Skeletal muscle cell (primary cell): ENCODE data around the gene CALML6.
"Not testable (repeated sequence)": the region's sequence is repeated elsewhere in the genome, so short reads cannot be mapped to it uniquely, and the experiment has no call there.

Experiments used
- DNase-seq: peaks from one replicate; pipeline ENCODE4 v3.0.0-alpha.2; 2010; ENCODE audit warnings: low read depth
- H3K4me3 ChIP-seq: 2 replicates; pipeline ENCODE4 v1.5.1; 2011; ENCODE audit warnings: low read depth, mild to moderate bottlenecking, control low read depth, low read length, moderate library complexity

CALML6 gene

DNA sequence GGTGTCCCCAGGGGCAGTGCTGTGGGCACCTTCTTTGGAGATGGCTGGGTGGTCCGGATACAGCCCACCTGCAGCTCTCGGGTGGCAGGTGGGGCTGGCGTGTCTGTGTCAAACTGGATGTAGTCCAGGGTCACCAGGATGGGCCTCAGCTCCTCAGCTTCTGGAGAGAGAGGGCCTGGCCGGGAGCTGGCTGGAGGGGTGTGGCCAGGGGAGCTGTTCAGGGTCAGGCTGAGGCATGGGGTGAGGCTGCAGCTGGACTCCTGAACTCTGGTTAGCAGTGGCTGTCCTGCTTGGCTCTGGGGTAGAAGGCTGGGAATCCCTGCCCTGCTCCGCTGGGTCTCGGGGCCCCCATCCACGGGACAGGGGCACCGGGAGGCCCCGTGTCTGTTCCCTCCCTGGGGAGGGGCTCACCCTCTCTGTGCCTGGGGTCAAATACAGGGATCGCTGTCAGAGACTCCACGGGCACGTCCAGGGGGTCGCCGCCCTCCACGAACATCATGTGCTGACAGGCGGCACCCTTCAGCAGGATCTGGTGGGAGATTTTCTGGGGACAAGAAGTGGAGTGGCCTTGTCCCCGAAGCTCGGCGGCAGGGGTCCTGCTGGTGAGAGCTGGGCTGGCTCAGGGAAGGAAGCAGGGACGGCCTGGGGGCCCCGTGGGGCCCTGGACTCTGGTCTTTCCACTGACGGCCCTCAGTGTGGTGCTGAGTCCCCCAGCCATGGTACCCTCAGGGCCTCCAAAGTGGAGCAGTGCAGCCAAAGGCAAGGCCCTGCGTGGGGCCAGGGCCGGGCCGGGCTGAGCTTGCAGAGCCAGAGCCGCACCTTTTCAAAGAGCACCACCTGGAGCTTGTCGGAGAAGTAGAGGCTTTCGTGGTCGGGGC lies 8.1 kb downstream of the CALML6 start:
- no peak overlapping the region for H3K4me3 ChIP-seq
- DNase-seq, result no peak

DNA sequence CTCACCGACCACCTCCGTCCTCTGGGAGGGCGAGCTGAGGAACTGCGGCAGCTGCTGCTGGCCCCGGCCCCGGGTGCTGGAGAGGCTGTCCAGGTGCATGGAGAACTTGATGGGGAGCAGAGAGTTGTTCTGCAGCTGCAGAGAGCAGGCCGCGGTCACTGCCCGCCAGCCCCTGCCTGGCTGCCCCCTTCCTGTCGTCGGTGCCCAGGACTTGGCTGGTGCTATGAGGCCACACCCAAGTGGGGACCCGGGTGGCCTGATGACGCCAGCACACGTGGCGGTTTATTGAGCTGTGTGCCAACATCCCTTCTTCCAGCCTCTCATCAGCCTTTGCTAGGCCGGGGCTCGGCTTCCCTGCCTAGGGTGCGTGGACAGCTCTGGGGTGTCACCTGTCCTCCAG lies 9.3 kb downstream of the CALML6 start:
- DNase-seq, result no peak
- H3K4me3 ChIP-seq, result no peak overlapping the region

DNA sequence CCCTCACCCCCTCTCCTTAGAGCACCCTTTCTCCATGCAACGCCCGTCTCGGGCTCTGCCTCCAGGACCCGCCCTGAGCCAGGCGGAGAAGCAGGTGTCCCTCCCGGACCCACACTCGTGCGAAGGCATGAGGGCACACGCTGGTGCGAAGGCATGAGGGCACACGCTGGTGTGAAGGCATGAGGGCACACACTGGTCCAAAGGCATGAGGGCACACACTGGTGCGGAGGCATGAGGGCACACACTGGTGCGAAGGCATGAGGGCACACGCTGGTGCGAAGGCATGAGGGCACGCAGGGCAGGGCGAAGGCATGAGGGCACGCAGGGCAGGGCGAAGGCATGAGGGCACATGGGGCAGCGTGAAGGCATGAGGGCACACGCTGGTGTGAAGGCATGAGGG lies 9.8 kb downstream of the CALML6 start:
- H3K4me3 ChIP-seq, result no peak overlapping the region
- DNase-seq, result no peak

DNA sequence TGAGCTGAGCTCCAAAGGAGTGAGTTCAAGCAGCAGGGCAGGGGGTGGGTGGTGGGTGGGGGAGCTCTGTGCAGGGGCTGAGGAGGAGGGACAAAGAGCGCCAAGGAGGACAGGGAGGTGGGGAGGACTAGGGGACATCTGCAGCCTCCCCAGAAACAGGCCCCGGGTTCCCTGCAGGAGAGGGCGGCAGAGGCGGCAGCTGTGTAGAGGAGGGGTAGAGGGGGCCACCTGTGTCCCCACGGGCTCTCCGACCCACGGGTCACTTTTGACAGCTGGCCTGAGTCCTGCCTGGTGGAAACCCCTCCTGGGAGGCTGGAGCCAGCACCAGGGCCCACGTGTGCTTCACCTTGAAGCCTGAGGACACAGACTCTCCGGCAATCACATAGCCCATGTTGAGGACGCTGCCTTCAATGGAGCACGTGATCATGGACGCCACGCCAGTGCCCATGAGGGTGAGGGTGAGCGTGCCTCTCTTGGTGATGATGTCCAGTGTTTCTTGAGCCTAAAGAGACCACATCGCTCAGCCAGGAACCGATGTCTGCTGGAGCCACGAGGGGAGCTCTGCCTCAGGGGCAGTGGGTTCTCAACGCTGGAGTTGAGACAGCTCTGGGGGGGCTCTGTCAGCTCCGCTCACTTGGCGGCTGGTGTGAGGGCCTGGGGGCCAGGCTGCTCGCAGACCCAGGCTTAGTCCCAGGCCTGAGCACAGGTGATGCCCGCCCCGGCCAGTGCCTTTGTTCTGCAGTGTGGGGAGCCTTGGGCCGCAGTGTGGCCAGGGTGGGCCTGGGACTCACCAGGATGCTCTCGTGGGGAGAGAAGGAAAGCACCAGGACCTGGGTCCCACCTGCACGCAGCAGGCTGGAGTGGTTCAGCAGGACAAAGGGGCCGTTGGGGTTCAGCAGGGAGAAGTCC lies 10.6 kb downstream of the CALML6 start:
- no peak for DNase-seq
- no peak overlapping the region for H3K4me3 ChIP-seq

DNA sequence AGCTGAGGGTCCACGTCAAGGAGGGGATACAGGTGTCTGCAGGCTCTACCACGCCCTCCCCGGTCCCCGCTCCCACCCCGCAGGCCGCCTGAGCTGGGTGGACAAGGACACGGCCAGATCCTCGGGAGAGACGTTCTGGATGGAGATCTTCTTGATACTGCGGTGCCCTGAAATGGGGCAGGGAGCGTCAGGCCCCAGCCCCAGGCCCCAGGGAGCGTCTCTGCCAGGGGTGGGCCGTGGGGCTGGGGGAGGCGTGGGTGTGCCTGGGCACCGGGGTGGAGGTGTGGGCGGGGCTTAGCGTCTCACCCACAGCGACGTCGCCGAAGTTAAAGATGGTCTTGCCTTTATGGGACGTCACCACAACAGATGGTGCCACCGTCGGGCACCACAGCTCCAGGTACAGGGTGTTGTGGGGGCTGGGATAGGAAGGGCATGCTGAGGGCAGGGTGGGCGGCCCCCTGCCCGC lies 11.3 kb downstream of the CALML6 start:
- no peak for DNase-seq

DNA sequence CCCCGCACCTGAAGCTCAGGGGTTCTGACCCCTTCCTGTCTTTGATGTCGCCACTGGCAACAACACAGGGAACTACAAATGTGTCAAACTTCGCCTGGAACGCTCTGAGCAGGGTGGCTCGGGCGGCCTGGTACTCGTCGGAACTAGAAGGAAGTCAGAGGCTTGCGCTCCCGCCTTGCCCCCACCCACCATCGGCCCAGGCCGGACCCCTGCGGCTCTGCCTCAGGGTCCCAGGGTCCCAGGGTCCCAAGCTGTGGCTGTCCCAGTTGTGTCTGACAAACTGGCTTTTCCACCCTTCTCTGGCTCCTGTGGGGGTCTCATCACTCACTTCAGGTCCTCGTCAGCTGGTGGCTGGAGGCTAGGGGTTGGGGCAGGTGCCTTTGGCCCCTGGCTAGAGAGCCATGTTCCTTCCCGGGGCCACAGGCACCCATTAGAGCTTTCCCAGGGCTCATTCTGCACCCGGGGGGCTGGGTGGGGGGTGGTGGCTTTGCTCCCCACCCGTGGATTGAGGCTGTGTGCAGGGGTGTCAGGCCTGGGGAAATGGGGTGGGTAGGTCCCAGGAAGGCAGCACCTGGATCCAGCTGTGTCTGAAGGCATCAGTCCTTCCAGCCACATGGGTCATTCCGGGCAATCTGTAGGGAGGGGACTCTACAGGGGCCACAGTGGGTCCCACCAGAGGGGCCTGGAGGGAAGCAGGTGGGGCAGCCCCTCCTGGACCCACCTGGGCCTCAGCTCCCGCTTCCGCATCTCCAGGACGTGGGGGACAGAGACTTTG lies 12.0 kb downstream of the CALML6 start:
- no peak overlapping the region for H3K4me3 ChIP-seq
- no peak for DNase-seq

More for the DNA sequence above, 11.3 kb downstream of the CALML6 start:
- H3K4me3 ChIP-seq, result no peak overlapping the region

DNA sequence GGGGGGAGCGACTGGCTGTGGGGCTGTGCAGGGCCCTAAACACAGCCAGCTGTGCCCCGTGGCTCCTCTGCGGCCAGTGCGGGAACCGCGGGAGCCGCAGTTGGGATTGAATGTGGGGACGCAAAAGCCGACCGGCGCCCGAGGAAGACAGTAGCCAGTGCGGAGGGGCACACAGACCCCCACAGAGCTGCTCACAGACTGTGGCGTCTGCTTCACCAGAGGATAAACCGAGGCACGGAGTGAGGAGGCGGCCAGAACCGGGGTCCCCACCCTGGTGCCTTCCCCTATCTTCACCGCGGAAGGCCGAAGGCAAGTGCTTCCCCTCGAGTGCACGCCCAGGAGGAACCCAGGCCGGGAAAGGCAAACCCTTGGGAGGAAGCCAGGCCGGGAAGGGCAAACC lies 12.7 kb downstream of the CALML6 start:
- H3K4me3 ChIP-seq, result no peak overlapping the region
- no peak for DNase-seq

DNA sequence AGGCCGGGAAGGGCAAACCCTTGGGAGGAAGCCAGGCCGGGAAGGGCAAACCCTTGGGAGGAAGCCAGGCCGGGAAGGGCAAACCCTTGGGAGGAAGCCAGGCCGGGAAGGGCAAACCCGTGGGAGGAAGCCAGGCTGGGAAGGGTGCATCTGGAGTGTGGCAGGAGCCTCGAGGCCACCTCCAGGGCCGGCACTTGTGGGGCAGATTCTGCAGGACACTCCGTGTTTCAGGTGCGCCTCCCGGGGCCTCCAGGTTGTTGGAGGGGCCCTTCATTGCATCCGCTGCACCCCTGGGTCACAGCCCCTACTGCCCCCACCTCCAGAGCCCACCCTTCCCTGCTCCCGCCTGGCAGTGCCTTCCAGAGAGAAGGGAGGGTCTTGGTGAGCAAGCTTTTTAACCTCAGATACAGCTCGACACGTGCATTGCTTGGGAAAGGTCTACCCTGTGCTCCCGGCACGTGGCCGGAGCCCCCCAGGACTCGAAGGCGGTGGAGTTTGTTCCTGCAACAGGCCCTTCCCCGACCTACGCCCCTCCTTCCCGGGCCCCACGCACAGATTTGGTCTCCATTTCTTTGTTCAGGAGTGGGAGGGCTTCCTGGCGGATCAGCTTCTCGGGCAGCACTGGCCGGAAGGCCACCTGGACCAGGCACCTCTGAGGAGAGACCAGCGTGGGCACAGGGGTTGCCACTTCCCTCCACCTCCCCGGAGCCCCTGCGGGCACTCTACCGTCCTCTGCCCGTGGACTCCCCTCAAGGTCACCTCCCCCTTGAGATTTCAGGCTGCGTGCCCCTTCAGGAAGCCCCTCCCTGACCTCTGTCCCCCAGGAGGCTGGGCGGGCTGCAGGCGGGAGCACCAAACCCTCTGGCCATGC lies 13.4 kb downstream of the CALML6 start:
- DNase-seq, result no peak

DNA sequence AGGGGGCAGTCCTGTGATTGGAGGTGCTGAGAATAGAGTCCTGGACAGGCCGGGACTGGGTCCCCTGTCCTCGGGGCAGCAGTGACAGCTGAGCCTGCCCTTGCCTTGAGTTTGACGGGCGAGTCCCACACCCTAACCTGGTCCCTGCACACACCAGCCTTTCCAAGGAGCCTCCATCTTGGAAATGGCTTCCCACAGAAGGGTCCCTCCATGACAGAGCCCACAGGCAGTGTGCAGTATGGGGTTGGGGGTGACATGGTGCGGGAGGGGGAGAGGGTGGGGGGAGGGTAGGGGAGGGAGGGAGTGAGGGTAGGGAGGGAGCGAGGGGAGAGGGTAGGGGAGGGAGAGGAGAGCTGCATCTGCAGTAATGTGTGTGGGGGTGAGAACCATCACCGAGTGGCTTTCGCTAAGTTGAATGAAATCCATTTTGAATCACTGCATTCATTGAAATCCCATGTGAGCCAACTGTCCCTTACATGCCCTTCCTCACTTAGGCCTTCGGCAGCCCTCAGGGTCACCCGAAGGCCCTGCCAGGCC lies 14.1 kb downstream of the CALML6 start:
- no peak for DNase-seq
- H3K4me3 ChIP-seq, result no peak overlapping the region

More for the DNA sequence above, 13.4 kb downstream of the CALML6 start:
- H3K4me3 ChIP-seq, result no peak overlapping the region

DNA sequence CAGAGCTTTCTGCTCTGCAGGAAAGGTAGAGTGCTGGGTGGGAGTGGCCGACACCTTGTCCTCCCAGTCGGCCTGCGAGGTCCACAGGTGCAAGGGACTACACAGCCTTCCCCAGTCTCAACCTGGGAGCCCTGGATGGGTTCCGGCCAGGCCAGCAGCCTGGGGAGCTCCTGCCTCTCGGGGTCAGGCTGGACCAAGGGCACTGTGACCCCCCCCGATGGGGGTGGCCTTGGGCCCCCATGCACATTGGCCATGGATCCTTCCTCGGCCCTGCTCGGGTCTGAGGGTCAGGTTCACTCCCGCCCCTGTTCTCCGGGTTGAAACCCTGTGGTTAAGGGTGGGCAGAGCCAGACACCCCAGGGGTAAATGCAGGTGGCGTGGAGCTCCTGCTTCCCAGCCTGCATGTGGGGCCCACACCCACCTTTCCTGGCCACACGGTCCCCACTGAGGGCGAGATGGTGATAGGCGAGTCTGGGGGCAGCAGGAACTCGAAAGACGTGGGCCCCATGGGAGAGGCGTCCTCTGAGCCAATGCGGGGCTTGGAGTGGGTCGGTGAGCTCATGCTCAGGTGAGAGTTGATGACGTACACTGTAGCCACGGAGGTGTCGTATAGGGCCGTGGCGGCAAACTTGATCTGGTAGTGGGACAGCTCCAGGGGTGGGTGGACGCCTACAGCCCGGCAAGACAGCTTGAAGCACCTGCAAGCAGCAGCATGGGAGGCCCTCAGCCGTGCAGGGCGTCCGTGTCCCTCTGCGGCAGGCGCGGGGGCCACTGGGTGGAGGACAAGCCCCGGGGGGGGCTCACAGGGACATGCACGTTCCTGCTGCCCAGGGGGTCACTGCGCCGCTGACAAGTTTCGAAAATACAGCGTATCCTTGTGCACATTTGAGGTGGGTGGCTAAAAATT lies 14.8 kb downstream of the CALML6 start:
- DNase-seq, result no peak
- no peak overlapping the region for H3K4me3 ChIP-seq

DNA sequence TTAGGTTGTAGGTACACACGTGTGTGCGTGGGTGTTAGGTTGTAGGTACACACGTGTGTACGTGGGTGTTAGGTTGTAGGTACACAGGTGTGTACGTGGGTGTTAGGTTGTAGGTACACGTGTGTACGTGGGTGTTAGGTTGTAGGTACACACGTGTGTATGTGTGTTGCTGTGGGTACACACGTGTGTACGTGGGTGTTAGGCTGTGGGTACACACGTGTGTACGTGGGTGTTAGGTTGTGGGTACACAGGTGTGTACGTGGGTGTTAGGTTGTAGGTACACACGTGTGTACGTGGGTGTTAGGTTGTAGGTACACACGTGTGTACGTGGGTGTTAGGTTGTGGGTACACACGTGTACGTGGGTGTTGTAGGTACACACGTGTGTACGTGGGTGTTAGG lies 19.8 kb downstream of the CALML6 start:
- DNase-seq, H3K4me3 ChIP-seq: not testable (repeated sequence)

DNA sequence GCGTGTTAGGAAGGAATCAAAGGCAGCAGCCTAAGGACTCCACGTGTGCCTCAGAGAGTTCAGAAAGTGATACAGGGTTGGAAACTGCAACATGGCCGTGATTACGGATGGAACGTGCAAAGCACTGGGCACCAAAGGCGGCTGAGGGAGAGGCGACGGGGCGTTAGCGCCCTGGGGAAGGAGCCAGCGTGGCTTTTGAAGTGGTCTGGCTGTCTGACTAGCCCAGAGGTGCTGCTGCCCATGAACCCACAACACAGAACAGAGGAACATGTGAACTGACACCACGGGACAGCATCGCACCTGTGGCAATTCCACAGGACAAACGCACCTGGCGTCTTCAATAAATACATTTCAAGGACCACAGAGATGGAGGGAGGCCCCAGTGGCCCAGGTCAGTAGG lies 22.0 kb downstream of the CALML6 start:
- no peak for DNase-seq
- H3K4me3 ChIP-seq, result no peak overlapping the region

DNA sequence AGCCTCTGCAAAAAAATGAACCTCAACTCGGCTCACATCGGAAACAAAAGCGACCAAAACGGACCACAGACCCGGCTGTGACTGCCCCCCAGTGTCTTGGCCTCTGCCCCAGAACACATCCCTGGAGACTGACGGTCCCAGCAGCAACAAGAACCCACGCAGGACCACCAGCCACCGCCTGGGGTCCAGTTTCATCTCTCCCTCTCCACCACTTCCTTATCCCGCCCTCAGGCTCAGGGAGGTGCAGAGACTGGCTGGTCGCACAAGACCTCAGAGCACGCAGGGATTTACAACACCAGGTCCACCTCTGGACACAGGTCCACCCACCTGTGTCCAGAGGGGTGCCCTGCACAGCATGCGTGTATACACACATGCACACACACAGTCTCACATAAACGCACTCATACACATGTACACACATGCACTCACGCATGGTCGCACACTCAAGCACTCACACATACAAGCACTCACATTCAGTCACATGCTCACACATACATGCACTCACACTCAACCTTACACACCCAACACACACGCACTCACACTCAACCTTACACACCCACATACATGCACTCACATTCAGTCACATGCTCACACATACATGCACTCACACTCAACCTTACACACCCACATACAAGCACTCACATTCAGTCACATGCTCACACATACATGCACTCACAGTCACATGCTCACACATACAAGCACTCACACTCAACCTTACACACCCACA lies 22.7 kb downstream of the CALML6 start:
- H3K4me3 ChIP-seq, result no peak overlapping the region
- DNase-seq, result no peak

DNA sequence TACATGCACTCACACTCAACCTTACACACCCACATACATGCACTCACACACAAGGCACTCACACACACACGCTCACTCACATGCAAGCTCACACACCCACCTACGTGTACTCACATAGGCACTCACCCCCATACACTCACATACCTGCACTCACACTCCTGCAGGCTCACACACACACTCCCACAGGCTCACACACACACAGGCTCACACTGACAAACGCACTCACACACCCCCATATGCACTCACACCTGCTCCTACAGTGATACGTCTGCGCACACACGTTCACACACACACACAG lies 23.2 kb downstream of the CALML6 start:
- no peak for DNase-seq
- H3K4me3 ChIP-seq, result no peak overlapping the region

DNA sequence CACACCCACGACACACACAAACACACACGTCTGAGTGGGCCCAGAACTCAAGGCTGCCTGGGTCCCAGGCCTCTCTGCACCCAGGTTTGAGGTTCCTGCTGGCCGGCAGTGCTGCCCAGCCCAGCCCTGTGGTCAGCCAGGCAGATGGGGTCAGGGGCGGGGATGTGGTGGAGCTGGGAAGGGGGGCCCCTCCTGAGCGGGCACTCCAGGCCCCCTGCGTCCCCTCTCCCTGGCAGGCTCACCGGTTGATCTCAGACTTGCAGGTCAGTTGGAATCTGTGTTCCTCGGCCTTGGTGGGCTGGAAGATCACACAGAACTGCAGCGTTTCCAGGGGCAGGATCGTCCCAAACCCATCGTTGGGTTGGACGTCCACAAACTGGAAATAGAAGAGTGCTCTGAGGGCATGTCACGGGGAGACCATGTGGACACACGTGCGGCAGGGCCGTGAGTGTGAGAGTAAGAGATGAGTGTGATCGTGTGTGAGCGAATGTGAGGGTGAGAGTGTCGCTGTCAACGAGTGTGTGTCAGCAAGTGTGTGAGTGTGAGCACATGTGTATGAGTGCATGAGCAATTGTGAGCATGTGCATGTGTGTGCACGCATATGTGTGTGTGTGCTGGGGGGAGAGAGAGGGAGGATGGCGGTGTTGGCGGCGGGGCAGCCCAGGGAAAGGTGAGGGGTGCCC lies 23.7 kb downstream of the CALML6 start:
- H3K4me3 ChIP-seq, result no peak overlapping the region
- no peak for DNase-seq

DNA sequence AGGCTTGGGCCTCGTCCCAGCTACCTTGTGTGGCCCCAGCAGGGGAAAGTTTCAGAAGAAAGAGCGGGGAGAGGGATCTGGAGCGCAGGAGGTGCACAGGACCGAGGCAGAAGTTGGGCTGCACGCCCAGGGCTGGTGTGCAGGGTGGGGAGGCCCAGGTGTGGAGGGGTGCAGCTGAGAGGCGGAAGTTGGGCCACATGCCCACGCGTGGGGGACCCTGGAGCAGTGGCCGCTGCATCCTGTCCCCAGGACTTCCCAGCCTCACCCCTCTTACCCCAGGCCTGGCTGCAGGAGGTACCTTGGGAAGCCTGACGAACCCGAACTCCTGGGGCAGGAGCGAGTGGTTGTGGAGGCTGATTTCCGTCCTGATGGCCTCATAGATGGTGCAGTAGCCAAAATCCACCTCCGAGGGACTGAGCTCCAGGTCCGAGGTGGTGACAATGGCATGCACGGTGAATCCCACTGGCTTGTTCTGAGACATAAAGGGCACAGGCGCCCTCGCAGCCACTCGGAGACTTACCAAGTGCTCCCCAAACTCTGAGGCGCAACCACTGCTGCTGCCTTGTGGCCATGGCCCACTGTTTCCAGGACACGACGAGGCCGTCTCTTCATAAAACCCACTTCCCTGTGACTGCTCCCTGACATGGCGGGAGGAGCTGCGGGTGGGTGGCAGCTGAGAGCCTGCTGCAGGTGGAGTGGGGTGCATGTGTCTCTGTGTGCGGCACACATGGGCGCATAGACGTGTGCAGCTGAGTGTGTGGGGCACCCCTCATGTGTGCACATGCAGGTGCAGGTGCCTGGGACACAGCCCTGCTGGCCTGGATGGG lies 24.4 kb downstream of the CALML6 start:
- no peak for DNase-seq
- H3K4me3 ChIP-seq, result no peak overlapping the region
